Nucleus accumbens (tissue), 56 donors: ENCODE results near the gene EFCAB6.

Experiments used
- DNase-seq, 56 donors: peaks; one replicate each; lab custom pipeline; 2025; lab: John Stamatoyannopoulos, UW

The EFCAB6 gene

GRCh38 chr22:43514476-43515157 is 297.5 kb downstream of the EFCAB6 start:
- no peak for DNase-seq

GRCh38 chr22:43512279-43512678 is 299.8 kb downstream of the EFCAB6 start:
- DNase-seq, result no peak

- no peak for DNase-seq
Observed at GRCh38 chr22:43511276-43511910, 300.7 kb downstream of the EFCAB6 start.

DNA sequence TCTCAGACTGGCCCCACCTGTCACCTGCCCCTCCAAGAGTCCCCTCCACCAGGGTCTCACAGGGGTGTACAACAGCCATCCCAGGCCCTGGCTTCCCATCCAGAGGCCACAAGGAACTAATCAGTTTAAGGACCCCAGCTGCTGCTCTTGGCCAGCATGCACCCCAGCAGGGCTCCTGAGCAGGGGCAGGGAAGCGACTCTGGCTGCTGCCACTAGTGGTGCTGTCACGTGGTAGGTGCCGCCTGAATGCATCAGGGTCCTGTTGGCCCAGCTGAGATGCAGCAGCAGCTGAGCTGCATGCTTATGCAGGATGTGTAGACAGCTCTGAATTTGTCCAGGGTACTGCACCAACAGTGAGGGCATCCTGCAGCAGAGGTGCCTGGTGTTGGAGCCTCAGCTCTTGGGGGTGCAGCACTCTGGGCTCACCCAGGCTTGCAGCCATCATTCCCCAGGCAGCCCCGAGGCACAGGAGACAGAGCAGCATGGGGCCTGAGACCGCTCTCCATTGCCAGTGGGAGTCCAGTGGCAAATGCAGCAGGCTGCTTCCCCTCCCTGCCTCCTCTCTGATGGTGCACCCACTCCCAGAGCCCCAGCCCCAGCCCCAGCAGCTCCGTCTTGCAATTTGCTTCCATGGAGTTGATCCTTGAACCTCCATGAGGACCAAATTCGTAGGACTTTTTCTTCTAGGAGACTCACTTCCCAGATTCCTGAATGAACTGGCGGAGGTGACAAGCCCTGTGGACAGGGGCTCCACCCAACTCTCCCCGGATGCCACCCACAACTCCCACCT is 301.6 kb downstream of the EFCAB6 start:
- DNase-seq, result no peak

GRCh38 chr22:43509337-43509736 is 302.8 kb downstream of the EFCAB6 start:
- no peak for DNase-seq

- no peak for DNase-seq
Observed at GRCh38 chr22:43508489-43508888, 303.6 kb downstream of the EFCAB6 start.

DNA sequence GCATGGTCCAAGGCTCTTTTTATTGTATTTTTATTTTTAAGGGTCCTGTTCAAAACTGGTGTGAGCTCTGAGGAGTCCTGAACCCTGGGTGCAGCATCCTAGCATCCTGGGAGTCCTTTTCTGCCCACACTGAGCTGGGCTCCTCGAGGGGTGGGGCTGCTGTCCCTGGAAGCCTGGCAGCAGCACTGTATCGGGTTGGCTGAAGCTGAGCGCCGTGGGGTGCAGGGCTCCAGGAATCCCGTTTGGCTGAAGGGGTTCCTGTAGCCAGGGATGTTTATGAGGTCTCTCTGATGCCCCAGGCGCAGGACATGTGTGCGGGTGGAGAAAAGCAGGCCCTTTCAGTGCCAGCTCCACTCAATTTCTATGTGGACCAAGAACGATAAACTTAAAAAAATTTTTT is 304.9 kb downstream of the EFCAB6 start:
- no peak for DNase-seq

- no peak for DNase-seq
Observed at GRCh38 chr22:43506487-43506886, 305.6 kb downstream of the EFCAB6 start.

GRCh38 chr22:43505896-43506295 is 306.2 kb downstream of the EFCAB6 start:
- DNase-seq, result no peak

DNA sequence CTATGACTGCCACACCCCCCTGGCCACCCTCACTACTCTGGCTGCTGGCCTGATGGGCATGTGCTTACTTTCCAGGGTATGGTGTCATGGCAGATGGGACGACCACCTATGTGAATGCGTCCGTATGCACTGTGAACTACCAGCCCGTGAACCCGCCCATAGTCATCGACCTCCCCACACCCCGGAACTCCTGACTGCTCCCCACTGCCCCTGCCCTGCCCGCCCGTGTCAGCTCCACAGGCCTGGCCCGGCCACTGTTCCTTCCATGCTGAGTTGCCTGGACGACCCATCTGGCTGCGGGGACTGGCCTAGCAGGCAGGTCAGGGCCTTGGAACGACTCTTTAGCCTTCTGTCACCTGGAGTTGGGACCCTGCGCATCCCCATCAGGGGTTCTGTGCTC is 306.7 kb downstream of the EFCAB6 start:
- DNase-seq, result no peak

- no peak for DNase-seq
Observed at GRCh38 chr22:43504666-43505261, 307.3 kb downstream of the EFCAB6 start.

DNA sequence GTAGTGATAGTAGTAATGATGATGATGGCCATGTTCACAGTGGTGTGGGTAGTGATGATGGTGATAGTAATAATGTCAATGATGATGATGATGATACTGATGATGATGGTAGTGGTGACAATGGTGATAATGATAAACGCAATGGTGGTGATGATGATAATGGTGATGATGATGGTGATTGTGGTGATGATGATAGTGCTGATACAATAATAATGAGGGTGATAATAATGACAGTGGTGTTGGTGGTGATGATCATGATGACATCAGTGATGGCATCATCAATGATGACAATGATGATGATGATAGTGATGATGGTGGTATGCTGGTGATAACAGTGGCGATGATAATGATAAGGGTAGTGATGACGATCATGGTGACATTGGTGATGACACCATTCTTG is 308.0 kb downstream of the EFCAB6 start:
- no peak for DNase-seq

DNA sequence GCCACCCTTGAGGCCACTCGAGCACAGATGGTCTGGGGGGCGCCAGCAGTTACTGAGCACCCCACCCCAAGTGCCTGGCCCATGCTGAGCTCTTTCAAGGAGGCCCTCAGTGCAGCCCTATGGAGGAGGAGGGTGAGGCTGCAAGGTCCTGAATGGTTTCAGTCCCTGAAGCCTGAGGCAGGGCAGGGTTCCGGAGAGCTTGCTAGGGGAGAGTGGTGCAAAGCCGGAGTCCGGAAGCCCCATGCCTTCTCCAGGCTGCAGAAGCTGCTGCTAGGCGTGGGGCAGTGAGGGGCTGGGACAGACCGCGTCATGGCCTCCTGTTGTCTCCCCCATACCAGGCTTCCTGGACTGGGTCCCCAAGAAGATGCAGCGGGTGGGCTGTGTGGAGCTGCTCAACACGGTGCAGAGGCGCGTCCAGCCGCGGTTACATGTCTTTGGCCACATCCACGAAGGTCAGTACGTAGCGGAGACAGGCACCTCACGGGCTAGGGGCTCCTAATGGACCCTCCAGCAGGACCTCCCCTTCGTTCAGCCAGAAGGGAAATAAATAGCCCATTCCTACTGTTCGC is 309.7 kb downstream of the EFCAB6 start:
- no peak for DNase-seq

- DNase-seq, result peak in 19 of 56 donors; percentile 5 to 61 (median 20)
Observed at GRCh38 chr22:43501878-43502277, 310.2 kb downstream of the EFCAB6 start.

DNA sequence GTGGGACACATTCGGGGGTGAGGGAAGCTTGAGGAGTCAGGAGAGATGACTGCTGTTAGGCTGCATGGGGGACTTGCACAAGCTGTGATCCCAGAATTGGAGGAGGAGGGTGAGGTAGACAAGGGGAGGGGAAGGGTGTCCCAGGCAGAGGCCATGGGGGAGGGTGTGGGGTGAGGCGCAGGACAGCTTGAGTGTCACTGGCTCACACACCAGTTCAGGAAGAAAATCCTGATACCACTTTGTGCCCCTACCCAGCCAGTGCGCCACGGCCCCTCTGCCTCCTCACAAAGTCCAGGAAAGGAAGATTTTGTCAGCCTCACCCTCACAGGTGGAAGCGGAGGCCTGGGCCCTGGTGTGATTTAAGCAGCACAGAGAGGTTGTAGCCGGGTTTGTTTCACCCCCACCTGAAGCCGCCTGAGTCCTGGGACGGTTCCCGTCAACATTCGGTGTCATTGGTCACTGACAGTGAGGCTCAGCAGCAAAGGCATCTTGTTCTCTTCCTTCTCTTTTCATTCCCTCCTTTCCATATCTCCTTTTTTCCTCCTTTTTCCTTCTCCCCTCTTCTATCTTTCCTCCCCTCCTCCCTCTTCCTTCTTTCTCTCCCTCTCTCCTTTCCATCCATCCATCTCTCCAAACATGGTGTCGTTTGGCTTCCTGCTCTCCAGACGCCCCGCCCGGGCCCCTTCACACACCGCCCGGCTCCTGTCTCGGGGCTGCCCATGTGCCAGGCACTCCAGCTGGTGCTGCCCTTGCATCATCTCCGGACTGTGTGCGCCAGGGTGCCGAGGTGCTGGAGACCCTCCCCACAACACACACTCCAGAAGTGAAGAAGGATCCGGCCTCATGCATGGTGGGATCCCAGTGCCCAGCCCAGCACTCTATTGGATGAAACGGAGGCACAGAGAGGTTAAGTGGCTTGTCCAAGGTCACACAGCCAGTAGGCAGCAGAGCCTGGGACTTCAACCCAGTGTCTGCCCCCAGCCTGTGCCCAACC is 311.0 kb downstream of the EFCAB6 start:
- no peak for DNase-seq

DNA sequence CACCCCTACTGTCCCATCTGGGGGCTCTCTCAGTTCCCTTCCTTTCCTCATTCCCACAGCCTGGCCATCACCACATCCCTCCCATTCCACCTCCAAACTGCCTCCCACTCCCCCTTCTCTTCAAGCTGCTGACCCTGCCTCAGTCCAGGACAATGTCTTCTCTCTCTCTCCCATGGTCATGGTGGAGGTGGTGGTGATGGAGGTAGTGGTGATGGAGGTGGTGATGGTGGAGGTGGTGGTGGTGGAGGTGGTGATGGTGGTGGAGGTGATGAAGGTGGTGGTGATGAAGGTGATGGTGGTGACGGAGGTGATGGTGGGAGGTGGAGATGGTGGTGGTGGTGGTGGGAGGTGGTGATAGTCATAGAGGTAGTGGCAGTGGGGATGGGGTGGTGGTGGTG is 313.2 kb downstream of the EFCAB6 start:
- DNase-seq, result no peak

- DNase-seq, result no peak
Observed at GRCh38 chr22:43497956-43498855, 313.9 kb downstream of the EFCAB6 start.

DNA sequence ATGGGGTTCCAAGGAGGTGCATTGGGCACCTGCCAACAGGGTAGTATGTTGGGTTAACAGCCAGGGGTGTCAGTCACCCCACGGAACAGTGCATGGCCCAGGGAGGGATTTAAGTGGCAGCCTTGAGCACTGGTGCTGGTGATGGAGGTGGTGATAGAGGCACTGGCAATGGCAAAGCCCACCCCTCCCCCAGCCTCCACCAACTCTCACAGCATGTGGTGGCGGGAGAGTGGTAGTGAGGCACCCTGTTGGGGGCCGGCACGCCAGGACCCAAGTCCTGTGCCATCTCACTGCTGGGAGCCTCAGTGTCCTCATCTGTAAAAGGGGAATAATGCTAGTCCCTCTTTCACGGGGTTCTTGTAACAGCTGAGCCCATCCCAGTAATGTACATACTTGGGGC is 318.8 kb downstream of the EFCAB6 start:
- DNase-seq, result no peak

DNA sequence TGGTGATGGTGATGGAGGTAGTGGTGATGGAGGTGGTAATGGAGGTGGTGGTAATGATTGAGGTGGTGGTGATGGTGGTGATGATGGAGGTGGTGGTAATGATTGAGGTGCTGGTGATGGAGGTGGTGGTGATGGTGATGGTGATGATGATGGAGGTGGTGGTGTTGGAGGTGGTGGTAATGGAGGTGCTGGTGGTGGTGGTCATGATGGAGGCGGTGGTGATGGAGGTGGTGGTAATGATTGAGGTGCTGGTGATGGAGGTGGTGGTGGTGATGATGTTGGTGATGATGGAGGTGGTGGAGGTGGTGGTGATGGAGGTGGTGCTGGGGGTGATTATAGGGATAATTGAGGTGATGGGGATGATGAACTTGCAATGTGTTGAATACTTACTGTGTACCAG is 320.4 kb downstream of the EFCAB6 start:
- no peak for DNase-seq
